Stimulated activated CD4-positive, alpha-beta T cell treated with anti-CD3 and anti-CD28 coated beads, Interleukin-1b, Interleukin-23, amount 100 ng/mL, for 24 hours (primary cell): ENCODE data around the gene SYT13.
A peak's percentile ranks its signal among the peaks of the same experiment; 100 is the strongest.

Experiments used
- DNase-seq, 4 experiments: peaks; one replicate each; pipeline ENCODE4 v3.0.0-alpha.2; 2020; ENCODE audit warnings: low read depth in 4 of 4, low spot score in 1 of 4

Gene SYT13

GRCh38 chr11:45285930-45286632 lies at the start of gene SYT13:
Gene SYT13 (minus strand): TSS chr11:45286341. CDS start chr11:45286207, 134 bp downstream.
- no peak for DNase-seq

- DNase-seq = no peak
These were observed 49.3 kb upstream of the SYT13 start for GRCh38 chr11:45335434-45335833.

- DNase-seq = no peak
These were observed 48.7 kb upstream of the SYT13 start for GRCh38 chr11:45334836-45335235.

- no peak for DNase-seq
These were observed 48.3 kb upstream of the SYT13 start for GRCh38 chr11:45334410-45334809.

- no peak for DNase-seq
These were observed 47.1 kb upstream of the SYT13 start for GRCh38 chr11:45333001-45333971.

GRCh38 chr11:45332276-45332934 lies 46.3 kb upstream of the SYT13 start:
- DNase-seq = peak in 2 of 4 experiments; percentile 9 to 33

- no peak for DNase-seq
These were observed 45.7 kb upstream of the SYT13 start for GRCh38 chr11:45331839-45332238.

GRCh38 chr11:45328726-45329125 lies 42.6 kb upstream of the SYT13 start:
- DNase-seq = no peak

DNA sequence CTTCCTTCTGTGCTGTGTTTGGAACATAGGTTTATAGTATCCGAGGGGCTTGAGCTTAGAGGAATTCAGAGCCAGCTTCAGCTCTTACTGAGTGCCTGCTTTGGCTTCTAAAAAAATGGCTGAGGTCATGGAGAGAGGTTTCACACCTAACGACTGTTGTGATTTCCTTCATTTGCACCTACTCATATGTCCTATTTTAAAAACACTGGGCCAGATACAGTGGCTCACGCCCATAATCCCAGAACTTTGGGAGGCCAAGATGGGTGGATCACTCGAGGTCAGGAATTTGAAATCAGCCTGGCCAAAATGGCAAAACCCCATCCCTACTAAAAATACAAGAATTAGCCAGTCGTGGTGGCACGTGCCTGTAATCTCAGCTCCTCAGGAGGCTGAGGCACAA lies 38.3 kb upstream of the SYT13 start:
- no peak for DNase-seq

GRCh38 chr11:45323601-45324249 lies 37.6 kb upstream of the SYT13 start:
- no peak for DNase-seq

GRCh38 chr11:45322891-45323600 lies 36.9 kb upstream of the SYT13 start:
- no peak for DNase-seq

- DNase-seq = no peak
These were observed 36.1 kb upstream of the SYT13 start for GRCh38 chr11:45322111-45322705.

DNA sequence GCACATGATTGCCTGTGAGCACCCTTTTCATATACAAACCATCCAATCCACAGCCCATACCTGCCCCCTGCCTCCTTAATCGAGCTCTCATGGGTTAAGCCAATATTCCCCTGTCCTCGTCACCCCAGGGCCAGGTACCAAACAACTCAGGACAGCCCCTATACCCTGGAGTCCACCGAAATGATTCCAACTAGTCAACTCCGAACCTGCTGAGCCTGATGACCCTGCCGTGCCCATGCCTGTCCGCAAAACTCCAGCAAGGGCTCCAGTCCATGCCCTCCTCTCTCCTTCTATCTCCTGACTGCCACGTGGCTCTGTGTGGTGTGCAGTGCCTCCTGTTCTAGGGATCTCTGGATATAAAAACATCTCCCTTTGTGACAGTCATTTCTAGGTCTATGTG lies 35.5 kb upstream of the SYT13 start:
- no peak for DNase-seq

DNA sequence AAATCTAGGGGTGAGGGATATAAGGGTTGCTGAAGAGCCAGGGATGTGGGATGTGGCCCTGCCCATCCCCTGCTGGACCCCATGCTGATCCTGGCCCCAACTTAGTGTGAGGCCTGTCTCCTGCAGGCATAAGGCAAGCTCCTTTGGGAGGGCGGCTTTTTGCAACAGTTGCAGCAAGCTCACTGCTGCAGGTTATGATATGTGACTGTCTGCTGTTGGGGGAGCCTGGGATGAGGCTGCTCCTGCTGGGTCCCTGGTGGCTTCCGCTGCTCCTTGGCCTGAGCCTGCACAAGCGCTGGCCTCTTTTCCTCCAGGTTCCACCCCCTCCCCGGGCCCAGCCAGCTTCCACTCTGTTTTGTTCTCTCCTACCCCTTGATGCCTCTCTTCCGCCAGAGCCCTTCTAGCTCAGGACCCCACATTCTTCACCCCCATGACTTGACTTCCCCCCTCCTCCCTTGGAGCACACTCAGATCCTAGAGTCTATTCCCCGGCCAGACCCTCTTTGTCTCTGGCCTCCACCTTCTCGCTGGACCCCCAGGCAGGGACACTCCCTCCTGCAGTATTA lies 35.0 kb upstream of the SYT13 start:
- no peak for DNase-seq

GRCh38 chr11:45320371-45320770 lies 34.2 kb upstream of the SYT13 start:
- no peak for DNase-seq

DNA sequence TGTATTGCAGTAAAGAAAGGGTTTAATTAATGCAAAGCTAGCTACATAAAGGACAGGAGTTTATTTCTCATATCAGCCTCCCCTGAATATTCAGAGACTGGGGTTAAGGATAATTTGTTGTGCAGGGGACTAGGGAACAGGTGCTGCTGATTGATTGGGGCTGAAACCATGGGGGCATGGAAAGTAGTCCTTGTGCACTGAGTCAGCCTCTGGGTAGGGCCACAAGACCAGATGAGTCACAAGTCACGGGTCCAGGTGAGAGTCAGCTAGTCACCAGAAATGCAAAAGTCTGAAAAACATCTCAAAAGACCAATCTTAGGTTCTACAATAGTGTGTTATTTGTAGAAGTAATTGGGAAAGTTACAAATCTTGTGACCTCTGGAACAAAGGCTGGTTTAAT lies 32.9 kb upstream of the SYT13 start:
- no peak for DNase-seq

GRCh38 chr11:45318516-45318915 lies 32.4 kb upstream of the SYT13 start:
- no peak for DNase-seq

GRCh38 chr11:45316258-45316657 lies 30.1 kb upstream of the SYT13 start:
- DNase-seq = no peak

DNA sequence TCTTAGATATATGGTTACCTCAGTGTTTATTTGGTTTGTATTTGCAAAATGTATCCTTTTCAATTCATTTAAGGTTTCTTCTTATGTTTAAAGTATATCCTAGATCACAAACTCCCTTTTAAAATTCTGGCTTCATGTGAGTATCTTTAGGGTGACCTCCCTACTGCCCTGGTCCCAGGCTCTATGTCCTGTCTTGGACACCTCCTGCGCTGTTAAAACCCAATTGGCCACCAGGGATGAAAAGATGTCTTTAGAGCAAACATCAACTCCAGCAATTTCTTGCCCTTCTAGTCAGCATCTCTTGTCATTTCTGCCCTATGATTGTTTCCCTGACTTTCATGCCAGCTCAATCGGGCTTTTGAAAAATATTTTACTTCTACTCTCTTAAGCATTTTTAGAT lies 28.8 kb upstream of the SYT13 start:
- DNase-seq = no peak
